HG02588 (cell line): ENCODE data around the gene NDRG3.
"Not testable (repeated sequence)": the region's sequence is repeated elsewhere in the genome, so short reads cannot be mapped to it uniquely, and the experiment has no call there.

Source experiments
- ATAC-seq: cut with Tn5 transposase; IDR thresholded peaks from one replicate; pipeline ENCODE4 v1.9.1; 2021; ENCODE audit warnings: mild to moderate bottlenecking, moderate library complexity; ENCODE audit not compliant: unreplicated experiment

Gene NDRG3

DNA sequence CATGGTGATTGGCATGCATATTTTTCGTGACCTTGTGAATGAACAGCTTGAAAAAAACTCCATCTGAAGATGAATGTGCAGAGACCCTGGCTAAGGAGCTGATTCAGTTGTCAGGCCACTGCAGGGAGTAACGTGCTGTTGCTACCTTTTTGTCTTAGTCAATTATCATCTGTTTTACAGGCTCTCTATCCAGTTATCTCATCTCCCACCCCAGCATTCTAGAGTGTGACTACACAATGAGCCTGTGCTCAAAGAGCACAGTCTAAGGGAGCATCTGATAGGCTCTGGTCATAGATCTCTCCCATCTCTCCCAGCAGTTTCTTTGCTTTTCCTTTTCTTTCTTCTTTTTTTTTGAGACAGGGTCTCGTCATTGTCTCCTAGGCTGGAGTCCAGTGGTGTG is 45.5 kb downstream of the NDRG3 start:
- no peak for ATAC-seq

DNA sequence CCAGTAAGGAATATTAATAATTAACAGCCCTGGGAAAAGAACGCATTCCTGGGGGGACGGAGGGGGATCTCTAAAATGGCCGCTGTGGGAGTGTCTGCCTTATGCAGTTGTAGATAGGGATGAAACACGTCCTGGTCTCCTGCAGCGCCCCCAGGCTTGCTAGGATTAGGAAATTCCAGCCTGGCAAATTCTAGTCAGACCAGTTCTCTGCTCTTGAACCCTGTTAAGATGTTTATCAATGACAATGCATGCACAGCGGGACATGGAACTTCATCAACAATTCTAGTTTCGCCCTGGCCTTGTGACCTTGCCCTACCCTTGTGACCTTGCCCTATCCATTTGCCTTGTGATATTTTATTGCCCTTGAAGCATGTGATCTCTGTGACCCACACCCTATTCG is 50.4 kb downstream of the NDRG3 start:
- ATAC-seq = not testable (repeated sequence)

DNA sequence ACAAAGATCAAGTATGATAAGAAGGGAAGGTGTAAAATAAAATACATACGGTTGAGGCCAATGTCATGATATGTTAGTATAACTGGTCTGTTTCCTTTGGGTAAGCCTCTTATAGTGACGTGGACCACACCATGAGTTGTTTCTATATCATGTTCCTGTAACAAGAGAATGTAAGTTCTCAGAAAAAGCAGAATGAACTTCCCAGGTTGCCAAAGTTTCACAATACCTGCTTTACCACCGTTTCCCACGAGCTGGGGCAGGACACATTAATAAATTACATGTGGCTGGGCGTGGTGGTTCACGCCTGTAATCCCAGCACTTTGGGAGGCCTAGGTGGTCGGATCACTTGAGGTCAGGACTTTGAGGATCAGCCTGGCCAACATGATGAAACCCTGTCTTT is 57.3 kb downstream of the NDRG3 start:
- ATAC-seq = no peak

DNA sequence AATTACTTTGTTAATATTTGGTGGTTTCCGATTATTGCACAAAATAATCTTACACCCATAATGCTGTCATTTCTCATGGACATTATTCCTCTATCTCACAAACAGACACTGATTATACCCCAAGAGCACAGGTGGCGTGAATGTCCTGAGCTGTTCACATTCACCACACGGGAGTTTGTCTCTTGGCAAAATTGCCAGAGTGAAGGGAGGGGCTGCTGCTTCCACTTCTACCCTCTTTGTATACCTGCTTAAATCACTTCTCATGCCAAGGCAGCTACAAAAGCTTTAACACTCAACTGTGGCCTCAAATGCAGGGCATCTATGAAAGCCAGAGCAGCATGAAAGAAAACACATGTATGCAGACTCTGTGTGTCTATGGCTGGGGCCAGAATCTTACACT is 58.0 kb downstream of the NDRG3 start:
- ATAC-seq = no peak

DNA sequence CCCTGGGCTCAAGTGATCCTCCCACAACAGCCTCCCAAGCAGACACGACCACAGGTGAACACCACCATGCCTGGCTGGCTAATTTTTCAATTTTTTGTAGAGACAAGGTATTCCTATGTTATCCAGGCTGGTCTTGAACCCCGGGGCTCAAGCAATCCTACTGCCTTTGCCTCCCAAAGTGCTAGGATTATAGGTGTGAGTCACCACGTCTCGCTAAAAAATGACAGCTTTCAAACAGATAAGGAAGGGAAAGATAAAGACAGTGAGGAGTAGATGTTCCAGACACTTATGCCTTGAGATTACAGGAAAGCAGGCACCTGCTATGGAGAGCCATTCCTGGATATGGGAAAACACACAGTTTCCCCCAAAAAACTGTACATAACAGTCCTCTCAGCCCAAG is 58.9 kb downstream of the NDRG3 start:
- no peak for ATAC-seq

DNA sequence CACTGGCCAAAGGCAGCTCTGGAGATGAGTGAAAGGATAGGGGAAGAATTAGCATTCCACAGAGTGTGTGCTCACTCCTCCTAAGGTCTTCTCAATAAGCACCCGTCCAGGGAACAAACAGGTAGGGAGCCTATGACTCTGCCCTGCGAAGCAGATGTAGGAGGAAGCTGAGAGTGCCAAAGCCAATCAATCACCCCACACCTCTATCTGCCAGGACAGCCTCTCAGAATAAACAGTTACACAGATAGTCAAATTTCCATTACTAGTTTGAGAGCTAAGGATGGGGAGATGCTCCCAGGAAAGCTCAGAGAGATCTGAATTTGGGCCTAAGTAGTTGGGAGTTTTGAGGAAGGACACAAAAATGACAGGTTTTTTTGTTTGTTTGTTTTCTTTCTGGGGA is 59.4 kb downstream of the NDRG3 start:
- ATAC-seq = no peak

DNA sequence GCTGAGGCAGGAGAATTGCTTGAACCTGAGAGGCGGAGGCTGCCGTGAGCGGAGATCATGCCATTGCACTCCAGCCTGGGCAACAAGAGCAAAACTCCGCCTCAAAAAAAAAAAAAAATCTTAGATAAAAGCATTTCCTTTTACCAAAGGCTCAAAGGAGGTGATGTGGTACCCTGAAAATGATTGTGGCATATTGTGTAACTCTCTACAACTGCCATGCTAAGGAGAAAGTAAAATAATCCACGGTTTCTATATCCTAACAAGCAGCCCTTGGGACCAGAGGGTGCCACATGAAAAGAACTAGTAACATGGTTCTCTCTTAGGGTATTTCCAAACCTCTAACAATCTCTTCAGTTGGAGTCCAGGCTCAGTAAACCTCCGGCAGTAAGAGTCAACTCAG is 61.1 kb downstream of the NDRG3 start:
- no peak for ATAC-seq

DNA sequence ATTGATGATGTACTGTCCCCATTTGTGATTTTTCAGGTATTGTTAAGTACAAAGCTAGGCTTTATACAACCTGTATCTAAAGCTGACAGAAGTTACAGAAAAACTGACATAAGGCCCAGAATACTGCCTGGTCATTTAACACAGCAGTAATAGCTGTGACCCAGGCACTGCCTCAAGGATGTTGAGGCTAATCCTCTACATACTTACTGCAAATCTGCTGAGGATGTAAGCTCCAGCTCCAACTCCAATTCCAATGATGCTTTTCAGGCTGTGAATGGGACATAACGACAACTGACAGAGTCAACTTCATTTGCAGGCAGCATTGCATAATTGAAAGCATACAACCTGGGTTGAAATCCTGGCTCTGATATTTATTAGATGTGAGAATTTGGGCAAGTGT is 63.6 kb downstream of the NDRG3 start:
- no peak for ATAC-seq

DNA sequence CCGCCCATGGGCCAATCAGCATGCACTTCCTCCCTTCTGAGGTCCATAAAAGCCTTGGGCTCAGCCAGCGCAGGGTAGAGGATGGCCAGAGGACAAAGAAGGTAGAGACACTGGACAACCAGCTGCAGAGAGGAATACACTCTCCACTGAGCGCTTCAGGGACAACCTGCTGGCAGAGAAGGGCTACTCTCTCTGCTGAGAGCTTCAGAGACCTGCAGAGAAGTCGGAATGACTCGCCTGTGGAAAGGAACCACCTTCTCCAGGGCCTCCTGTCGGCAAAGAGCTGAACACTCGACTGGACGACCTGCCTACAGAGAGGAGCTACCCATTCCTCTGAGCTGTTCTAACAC is 68.5 kb downstream of the NDRG3 start:
- ATAC-seq = no peak

DNA sequence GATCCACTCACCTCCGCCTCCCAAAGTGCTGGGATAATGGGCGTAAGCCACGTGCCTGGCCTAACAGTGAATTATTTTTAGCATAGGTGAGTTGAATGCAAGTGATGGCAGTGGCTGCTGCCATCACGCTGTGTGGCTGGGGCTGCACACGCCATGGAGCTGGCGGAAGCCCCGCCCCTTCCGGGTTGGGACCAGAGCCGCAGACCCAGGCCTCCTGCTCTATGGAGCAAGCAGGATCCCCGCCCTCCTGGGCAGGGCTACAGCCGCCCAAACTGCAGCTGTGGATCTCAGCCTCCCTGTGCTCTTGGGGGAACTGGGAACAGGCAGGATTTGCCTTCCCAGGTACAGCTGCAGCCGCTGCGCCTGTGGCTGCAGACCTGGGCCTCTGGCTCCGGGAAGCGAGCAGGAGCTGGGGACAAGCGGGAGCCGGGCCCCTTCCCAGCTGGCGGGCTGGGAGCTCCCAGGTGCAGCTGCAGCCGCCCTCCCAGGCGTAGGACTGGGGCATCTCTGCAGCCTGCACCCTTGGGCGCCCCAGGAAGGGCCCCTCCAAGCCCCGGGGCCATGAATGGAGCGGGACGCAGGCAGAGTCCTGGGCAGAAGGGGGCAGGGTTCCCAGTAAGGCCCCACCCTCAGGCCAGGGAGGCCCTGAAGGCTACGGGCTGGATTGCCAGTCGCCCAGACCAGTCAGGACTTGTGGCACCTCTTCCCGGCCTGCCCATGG is 69.0 kb downstream of the NDRG3 start:
- no peak for ATAC-seq

DNA sequence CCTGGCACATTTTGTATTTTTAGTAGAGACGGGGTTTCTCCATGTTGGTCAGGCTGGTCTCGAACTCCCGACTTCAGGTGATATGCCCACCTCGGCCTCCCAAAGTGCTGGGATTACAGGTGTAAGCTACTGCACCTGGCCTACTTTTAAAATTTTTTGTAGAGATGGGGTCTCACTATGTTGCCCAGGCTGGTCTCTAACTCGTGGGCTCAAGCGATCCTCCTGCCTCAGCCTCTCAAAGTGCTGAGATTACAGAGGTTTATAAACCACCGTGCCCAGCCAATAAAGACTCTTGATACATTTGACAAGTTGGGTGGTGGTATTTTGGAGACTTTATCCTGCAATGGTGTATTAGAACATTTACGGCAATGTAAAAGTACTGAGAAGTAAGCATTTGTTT is 70.3 kb downstream of the NDRG3 start:
- not testable (repeated sequence) for ATAC-seq

DNA sequence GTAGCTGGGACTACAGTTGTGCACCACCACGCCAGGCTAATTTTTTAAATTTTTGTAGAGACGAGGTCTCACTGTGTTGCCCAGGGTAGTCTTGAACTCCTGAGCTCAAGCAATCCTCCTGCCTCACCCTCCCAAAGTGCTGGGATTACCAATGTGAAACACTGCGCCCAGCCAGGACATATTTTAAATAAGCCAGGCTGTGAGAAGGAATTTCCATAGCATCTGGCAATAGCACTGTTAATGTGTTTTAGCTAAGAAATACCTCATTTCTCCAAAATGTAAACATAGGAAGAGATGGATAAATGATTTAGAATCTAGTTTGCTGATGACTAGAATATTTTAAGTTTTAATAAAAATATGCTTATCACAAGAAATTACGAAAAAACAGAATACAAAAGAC is 72.9 kb downstream of the NDRG3 start:
- no peak for ATAC-seq

DNA sequence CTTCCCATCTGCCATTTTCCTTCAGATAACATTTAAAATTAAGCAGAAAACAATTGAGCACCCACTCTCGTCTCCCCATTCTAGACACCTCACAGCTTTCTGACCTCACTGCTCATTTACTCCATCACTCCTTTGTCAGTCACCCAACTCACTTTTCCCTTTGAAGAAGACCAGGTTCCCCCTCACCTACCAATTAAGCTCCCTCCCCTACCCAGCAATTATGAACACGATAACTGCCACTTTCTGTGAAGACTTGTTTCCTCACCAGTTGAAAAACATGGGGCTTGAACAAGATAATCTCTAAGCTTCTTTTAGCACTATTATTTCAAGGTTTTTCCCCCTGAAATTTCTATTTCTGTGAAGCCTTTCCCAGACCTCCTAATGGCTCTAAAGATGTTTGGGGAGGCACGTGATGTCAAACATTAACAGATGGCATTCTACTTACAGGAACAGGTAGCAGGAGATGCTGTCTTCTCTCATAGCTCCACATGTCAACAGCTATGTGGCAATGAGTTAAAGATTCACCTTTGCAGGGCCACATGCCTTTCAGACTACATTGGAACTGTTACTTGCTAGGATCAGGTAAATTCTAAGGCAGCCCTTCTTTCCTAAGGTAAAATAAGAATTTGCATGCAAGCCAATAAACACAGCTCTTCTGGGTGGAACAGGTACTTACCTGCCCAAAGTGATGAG is 75.1 kb downstream of the NDRG3 start:
- ATAC-seq = no peak

DNA sequence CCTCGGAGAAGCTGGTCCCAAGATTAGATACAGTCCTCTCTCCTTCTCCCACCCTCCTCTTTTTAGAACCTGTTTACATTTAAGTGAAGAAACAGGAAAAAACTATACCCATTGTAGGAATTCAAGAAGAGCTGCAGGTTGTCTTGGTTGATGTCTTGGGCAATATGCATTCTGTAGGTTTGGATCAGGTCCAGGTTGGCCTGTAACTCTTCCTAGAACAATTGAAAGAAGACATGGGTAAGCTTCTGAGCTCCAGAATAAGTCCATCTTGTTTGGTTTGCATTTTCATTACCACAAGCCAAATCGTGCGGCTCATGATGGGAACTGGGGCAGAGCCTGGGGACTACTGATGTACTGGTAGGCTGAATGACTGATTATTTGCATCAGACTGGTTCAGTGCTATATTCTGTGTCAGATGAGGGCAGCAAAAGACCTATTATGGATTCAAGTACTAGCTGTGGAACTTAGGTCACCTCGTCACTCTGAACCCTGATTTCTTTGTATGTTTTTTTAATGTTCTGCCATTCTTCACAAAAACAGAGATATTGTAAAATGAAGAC is 79.6 kb downstream of the NDRG3 start:
- no peak for ATAC-seq

DNA sequence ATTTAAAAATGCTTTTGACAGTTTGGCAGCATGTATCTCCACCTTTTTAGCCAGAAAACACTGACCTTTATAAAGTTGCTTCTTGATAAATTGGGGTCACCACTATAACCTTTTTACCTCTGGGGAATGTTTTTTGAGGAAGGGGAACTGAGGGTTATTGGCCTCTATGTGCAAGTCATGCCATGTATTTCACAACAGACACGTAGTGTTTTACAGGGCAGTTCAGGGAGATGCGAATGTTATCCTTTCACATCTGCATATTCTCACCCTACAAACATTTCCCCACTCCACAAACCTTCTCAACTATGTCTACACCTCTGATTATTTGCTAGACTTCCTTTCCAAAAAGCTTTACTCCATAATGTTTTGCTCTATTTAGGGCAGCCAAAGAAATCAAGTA is 82.9 kb downstream of the NDRG3 start:
- ATAC-seq = no peak

DNA sequence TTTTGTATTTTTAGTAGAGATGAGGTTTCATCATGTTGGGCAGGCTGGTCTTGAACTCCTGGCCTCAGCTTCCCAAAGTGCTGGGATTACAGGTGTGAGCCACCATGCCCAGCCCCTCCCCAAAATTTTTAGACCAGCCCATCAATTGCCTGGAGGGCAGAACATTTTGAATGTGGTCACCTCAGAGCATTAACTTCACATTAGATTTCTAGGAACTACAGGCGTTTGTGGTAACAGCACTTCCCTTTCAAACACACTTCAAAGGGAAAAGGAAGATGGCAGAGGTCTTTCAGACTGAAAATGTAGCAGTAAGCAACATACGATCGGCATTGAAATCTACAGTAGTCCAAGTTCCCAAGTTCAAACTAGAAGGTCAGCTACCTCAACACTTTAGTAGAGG is 87.6 kb downstream of the NDRG3 start:
- no peak for ATAC-seq

DNA sequence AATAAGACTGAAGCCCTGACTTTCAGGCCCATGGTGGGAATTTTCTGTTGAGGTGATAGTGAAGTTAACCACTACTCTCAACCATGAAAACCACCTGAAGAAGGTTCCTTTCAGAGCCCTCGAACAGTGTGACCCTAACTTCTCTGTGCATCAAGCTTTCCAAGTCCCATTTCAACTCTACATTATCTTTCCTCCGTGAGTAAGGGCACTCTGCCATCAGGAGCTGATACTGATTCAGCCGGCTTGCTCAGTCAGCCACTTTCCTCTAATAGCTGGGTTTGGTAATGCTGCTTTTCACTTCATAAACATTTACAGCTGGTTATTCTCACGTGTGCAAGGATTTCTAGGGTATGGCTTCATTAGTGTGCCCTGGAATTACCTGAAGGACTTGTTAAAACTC is 89.2 kb downstream of the NDRG3 start:
- ATAC-seq = no peak

DNA sequence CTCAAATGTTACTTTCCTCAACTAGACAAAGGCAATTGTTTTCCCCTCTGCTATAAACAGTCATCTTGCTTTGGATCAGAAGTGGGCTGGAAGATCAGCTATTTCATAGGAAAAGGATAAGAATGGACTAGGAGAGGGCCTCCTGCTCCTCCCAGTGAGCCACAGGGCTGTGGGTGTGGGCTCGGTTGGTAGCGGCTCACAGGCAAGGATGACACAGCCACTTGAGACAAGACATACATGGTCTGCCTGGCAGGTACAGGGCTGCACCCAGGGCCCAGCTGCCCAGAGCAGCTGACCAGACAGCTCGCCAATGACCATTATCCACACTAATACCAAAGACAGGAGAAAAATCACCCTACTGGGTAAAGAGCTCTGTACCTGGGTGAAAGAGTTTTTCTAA is 90.9 kb downstream of the NDRG3 start:
- ATAC-seq = no peak

DNA sequence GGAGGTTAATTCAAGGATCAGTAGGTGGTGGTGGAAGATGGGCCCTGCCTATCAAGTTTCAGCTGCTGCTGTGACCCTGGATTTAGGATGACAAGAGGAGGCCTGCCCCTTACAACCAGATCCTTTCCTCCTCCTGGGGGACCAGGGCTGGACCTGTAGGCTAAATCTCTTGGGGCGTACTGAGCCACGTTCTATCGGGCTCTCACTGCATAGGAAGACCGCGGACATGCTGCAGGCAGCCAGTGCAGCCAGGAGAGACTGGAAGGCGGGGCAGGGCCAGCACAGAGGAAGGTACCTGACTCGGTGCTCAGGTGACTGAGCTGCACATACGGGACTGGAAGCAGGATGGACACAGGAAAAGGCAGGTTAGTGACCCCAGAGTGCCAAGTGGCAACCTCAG is 91.4 kb downstream of the NDRG3 start:
- no peak for ATAC-seq

DNA sequence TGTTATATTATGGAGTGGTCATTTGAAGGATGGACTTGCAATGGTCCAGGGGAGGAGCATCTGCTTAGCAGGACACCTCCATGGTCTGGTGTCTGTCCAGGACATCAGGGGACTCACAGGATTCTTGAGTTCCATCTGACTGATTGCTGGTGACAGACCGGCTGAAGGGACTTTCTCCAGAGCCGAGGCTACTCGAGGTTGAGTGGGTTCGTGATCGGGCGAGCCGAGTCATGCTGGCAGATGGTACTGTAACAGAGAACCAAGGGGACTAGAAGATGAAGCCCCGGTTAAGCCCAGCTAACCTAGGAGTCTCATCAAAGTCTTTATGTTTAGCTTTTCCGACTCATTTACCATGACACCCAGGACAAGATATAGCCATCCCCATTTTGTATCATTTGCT is 92.4 kb downstream of the NDRG3 start:
- ATAC-seq = no peak

DNA sequence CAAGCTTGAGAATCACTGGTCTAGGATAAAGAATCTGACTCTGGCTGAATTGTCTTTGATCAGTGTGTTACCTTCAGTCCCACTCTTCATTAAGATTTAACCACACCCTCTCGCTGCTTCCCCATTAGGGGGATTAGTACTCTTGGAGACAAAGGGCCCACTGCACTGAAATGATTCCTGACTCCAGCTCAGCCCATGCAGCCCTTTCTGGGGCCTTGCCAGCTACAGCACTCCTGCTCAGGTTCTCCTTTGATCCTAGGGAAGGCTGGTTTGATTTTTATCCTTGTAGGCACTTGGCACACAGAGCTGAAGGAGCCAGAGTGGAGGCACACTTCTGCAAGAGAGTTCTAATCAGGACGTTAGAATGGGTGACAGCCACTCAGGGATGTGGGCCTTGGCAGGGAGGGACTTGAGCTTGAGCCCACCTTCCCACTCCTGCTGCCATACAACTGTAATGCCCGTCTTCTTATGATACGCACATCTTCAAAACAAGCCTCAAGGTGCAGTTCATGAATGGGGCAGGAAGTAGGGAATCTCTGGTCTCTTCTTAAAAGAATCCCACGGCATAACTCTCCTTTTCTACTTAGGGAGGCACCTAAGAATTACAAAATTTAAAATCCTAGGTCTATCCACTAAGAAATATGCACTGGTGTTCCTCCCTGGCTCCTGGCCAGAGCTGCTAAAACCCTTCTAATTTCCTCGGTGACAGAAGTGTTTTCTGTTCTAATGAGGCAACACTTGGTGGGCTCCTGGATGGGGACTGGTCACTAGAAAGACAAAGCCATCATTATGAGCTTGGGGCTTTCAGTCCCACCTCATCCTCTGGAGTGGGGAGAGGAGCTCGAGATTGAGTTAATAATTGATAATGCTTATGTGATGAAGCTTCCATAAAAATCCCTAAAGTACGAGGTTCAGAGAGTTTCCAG is 98.4 kb downstream of the NDRG3 start:
- ATAC-seq = no peak

DNA sequence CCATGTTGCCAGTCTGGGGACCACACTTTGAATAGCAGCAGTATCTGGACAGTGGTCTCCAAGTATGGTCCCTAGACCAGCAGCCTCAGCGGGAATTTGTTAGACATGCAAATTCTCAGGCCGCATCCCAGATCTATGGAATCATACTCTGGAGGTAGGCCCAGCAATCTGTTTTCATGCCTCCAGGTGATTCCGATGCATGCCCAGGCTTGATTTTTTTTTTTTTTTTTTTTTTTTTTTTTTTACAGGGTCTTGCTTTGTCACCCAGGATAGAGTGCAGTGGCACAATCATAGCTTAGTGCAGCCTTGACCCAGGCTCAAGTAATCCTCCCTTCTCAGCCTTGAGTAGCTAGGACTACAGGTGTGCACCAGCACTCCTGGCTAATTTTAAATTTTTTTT is 99.2 kb downstream of the NDRG3 start:
- ATAC-seq = no peak
